Endothelial cell of umbilical vein (primary cell): Measurements from ENCODE around the gene CUX1. TPM values are rescaled to one million over a fixed set of nuclear protein-coding genes. Genes with fewer than 3 reads are reported as not detected.

ENCODE experiments used
- BruUV-seq: library from RNA; stranded (reverse); fragments of 400-500 nt; replicated peaks from 2 replicates; lab custom pipeline; 2021; lab: Mats Ljungman, UMichigan
- CTCF ChIA-PET: fragments of 300-600, 350-600 bp; sonication (Branson Sonifier 250); formaldehyde crosslinking; loops from one replicate; lab custom pipeline; 2021; ENCODE audit warnings: antibody characterized with exemption, inconsistent platforms; lab: Charles Lee
- POLR2A ChIA-PET: fragments of 300-600, 350-600 bp; sonication (Branson Sonifier 250); formaldehyde crosslinking; loops from one replicate; lab custom pipeline; 2021; ENCODE audit warnings: antibody characterized with exemption, inconsistent platforms; lab: Charles Lee
- DNase-seq: peaks from one replicate; pipeline ENCODE4 v3.0.0-alpha.2; 2011; ENCODE audit warnings: low read depth, low spot score
- FAIRE-seq: peaks from 2 replicates; lab custom pipeline; 2011; peaks lifted over from hg19 to GRCh38; lab: Jason Lieb, UNC
- H2AFZ ChIP-seq: 2 replicates; pipeline ENCODE4 v1.6.0; 2012; ENCODE audit warnings: low read depth, low read length, control low read depth, inconsistent platforms
- H3K27ac ChIP-seq: 2 replicates; pipeline ENCODE4 v1.5.1; 2011; ENCODE audit warnings: low read depth, mild to moderate bottlenecking, control low read depth, low read length, moderate library complexity; ENCODE audit not compliant: insufficient read depth
- H3K27me3 ChIP-seq, 2 experiments: 2 replicates each; pipeline versions ENCODE4 v1.6.0 to v1.6.1; 2011; ENCODE audit warnings: low read length in 2 of 2, mixed read lengths in 1 of 2; ENCODE audit not compliant: control insufficient read depth in 2 of 2, insufficient read depth in 2 of 2
- H3K36me3 ChIP-seq, 2 experiments: 2 replicates in 1 of 2; 3 replicates in 1 of 2; pipeline ENCODE4 v1.5.1; 2011; ENCODE audit warnings: low read length in 2 of 2, mild to moderate bottlenecking in 1 of 2, moderate library complexity in 1 of 2; ENCODE audit not compliant: control insufficient read depth in 2 of 2, insufficient read depth in 2 of 2; ENCODE audit errors: extremely low read depth in 1 of 2
- H3K4me1 ChIP-seq: 3 replicates; pipeline ENCODE4 v1.5.1; 2011; ENCODE audit warnings: mild to moderate bottlenecking, low read length; ENCODE audit not compliant: control insufficient read depth, insufficient read depth; ENCODE audit errors: extremely low read depth
- H3K4me2 ChIP-seq: 2 replicates; pipeline ENCODE4 v1.6.1; 2011; ENCODE audit warnings: low read length, control low read depth, mixed read lengths; ENCODE audit not compliant: insufficient read depth
- H3K4me3 ChIP-seq, 3 experiments: fragments of 200-600 bp in 1 of 3; sonication (generic), shearing (Covaris generic) in 1 of 3; replicated peaks in 1 of 3; 2 replicates each; pipeline ENCODE4 v1.5.1; 2011 to 2016; ENCODE audit warnings: control low read depth in 3 of 3, low read length in 3 of 3, mild to moderate bottlenecking in 2 of 3, inconsistent platforms in 1 of 3, low read depth in 1 of 3, moderate library complexity in 1 of 3; ENCODE audit not compliant: insufficient read depth in 1 of 3
- H3K79me2 ChIP-seq: 2 replicates; pipeline ENCODE4 v1.6.0; 2012; ENCODE audit warnings: low read length, inconsistent platforms; ENCODE audit not compliant: control insufficient read depth, insufficient read depth
- H3K9ac ChIP-seq: replicated peaks from 2 replicates; pipeline ENCODE3; 2011; ENCODE audit warnings: low read length, control low read depth; ENCODE audit not compliant: insufficient read depth; ENCODE audit errors: extremely low read depth
- H3K9me1 ChIP-seq: replicated peaks from 3 replicates; pipeline ENCODE4 v1.6.0; 2011; ENCODE audit warnings: mild to moderate bottlenecking, low read length; ENCODE audit not compliant: control insufficient read depth, insufficient read depth; ENCODE audit errors: extremely low read depth
- H3K9me3 ChIP-seq: replicated peaks from 2 replicates; pipeline ENCODE4 v1.5.1; 2012; ENCODE audit warnings: low read length, inconsistent platforms; ENCODE audit not compliant: control insufficient read depth, insufficient read depth
- H4K20me1 ChIP-seq: replicated peaks from 2 replicates; pipeline ENCODE3; 2011; ENCODE audit warnings: mild to moderate bottlenecking, low read length; ENCODE audit not compliant: control insufficient read depth, insufficient read depth; ENCODE audit errors: extremely low read depth
- CTCF ChIP-seq, 2 donors: IDR thresholded peaks; 1 replicate in 1 of 2; 2 replicates in 1 of 2; pipeline ENCODE4 v1.5.1; 2011; ENCODE audit warnings: low read length in 2 of 2, mild to moderate bottlenecking in 2 of 2, moderate library complexity in 2 of 2, control low read depth in 1 of 2, inconsistent platforms in 1 of 2, low read depth in 1 of 2; ENCODE audit not compliant: insufficient read depth in 1 of 2; ENCODE audit errors: extremely low read depth in 1 of 2
- EZH2 ChIP-seq: IDR thresholded peaks from 2 replicates; pipeline ENCODE4 v1.6.1; 2012; ENCODE audit warnings: borderline replicate concordance, low read depth, mild to moderate bottlenecking, moderate library complexity, low read length, inconsistent platforms; ENCODE audit not compliant: severe bottlenecking
- FOS ChIP-seq: IDR thresholded peaks from 2 replicates; pipeline ENCODE4 v1.6.1; 2011; ENCODE audit warnings: mild to moderate bottlenecking, low read length, moderate library complexity, borderline replicate concordance; ENCODE audit not compliant: insufficient read depth
- GATA2 ChIP-seq: IDR thresholded peaks from 2 replicates; pipeline ENCODE4 v1.7.0; 2011; ENCODE audit warnings: low read depth, mild to moderate bottlenecking, moderate library complexity, mixed read lengths, low read length; ENCODE audit not compliant: insufficient read length, insufficient read depth
- JUN ChIP-seq: IDR thresholded peaks from 2 replicates; pipeline ENCODE4 v1.6.1; 2011; ENCODE audit warnings: borderline replicate concordance, low read depth; ENCODE audit not compliant: insufficient read length, insufficient read depth
- MAX ChIP-seq: IDR thresholded peaks from 2 replicates; pipeline ENCODE4 v1.6.1; 2011; ENCODE audit not compliant: insufficient read depth, insufficient read length
- MYC ChIP-seq: IDR thresholded peaks from one replicate; pipeline ENCODE4 v1.6.1; 2011; ENCODE audit warnings: mild to moderate bottlenecking, low read depth, low read length
- POLR2A ChIP-seq: IDR thresholded peaks from 2 replicates; pipeline ENCODE4 v1.6.1; 2012; ENCODE audit warnings: low read depth, mild to moderate bottlenecking, control low read depth, low read length
- POLR2AphosphoS5 ChIP-seq: IDR thresholded peaks from 2 replicates; pipeline ENCODE4 v1.6.1; 2012; ENCODE audit warnings: low read depth, mild to moderate bottlenecking, control low read depth, low read length, moderate library complexity; ENCODE audit not compliant: insufficient read depth
- dilution Hi-C: fragments of 300-500 bp; cut with MboI; formaldehyde crosslinking; loops from one replicate; pipeline ENCODE4 v1.15.0; 2019; ENCODE audit warnings: low sequenced_read_pairs; ENCODE audit not compliant: extremely low pct_ligation_motif_present
- intact Hi-C: fragments of 100-400 bp; cut with micrococcal nuclease; formaldehyde crosslinking; loops from one replicate; pipeline ENCODE4 v1.10.0; 2022
- polyA plus RNA-seq, 4 experiments: library from polyadenylated mRNA; depleted of rRNA in 3 of 4; stranded (reverse) in 3 of 4; unstranded in 1 of 4; fragments of >200 nt; gene quantifications; 2 replicates each; pipeline versions ENCODE4 v1.2.1 to v1.2.3, GENCODE V29; 2011 to 2012; ENCODE audit warnings: missing spikeins in 1 of 4
- total RNA-seq: library from RNA; stranded (reverse); gene quantifications from 2 replicates; pipeline ENCODE4 v1.2.3, GENCODE V29; 2021

CUX1 gene
- total and polyA plus RNA-seq, 2 donors (not counting 3 experiments of a cell fraction or from before 2014, with no cell fraction given): 13.8 to 49.8 TPM

- peaks cover 0 to 24% of the 10 kb centered on the region in 2 experiments for H3K36me3 ChIP-seq
- ChIA-PET POLR2A (no interaction called here), CTCF (no interaction called here)
- no peak overlapping the region for H3K27ac ChIP-seq
- H3K27me3 ChIP-seq: no peaks in the 10 kb centered on the region
- BruUV-seq: no TSS peak
- intact Hi-C loops (no loop called here), dilution Hi-C loops (no loop called here)
- no peaks in the 10 kb centered on the region for H3K4me1 ChIP-seq
- no peaks in the 10 kb centered on the region for H3K79me2 ChIP-seq
- no peak overlapping the region for H3K4me2 ChIP-seq
- no peak overlapping the region for H2AFZ ChIP-seq
- TF ChIP-seq POLR2AphosphoS5: no peak
- no peak for TF ChIP-seq FOS
- TF ChIP-seq POLR2A: no peak
- H3K9ac ChIP-seq: no peak overlapping the region
- no peaks in the 10 kb centered on the region for H4K20me1 ChIP-seq
- no peaks in the 10 kb centered on the region for H3K9me1 ChIP-seq
- FAIRE-seq (no peak), DNase-seq (no peak)
- H3K9me3 ChIP-seq: no peaks in the 10 kb centered on the region
- no peak overlapping the region for H3K4me3 ChIP-seq
These were observed 385.1 kb downstream of the CUX1 start for GRCh38 chr7:102202556-102202955.

GRCh38 chr7:102203218-102203617 is 385.8 kb downstream of the CUX1 start:
- ChIA-PET POLR2A (no interaction called here), CTCF (no interaction called here)
- H3K36me3 ChIP-seq: peaks cover 0 to 24% of the 10 kb centered on the region in 2 experiments

More at GRCh38 chr7:102203218-102203617, 385.8 kb downstream of the CUX1 start:
- no peak overlapping the region for H2AFZ ChIP-seq
- no peaks in the 10 kb centered on the region for H3K79me2 ChIP-seq
- intact Hi-C loops (no loop called here), dilution Hi-C loops (no loop called here)
- no peaks in the 10 kb centered on the region for H3K9me3 ChIP-seq
- H3K27me3 ChIP-seq: no peaks in the 10 kb centered on the region
- no peaks in the 10 kb centered on the region for H3K9me1 ChIP-seq
- FAIRE-seq: no peak
- TF ChIP-seq MYC (no peak), CTCF (IDR thresholded peaks at IDR 0.05; ENCODE audit: extremely low read depth in 1 of 2, insufficient read depth in 1 of 2, low read depth in 1 of 2, low read length in 2 of 2) (no peak), EZH2 (no peak), GATA2 (no peak), FOS (no peak), POLR2AphosphoS5 (no peak), JUN (no peak), POLR2A (no peak), MAX (no peak)
- BruUV-seq: no TSS peak
- H3K4me3 ChIP-seq: no peak overlapping the region
- H3K4me1 ChIP-seq: no peaks in the 10 kb centered on the region
- H3K4me2 ChIP-seq: no peak overlapping the region
- H4K20me1 ChIP-seq: no peaks in the 10 kb centered on the region
- H3K27ac ChIP-seq: no peak overlapping the region
- DNase-seq: no peak
- H3K9ac ChIP-seq: no peak overlapping the region
